HAP-1 (cell line): ENCODE measurements around the gene SMTNL2.
"Not testable (repeated sequence)": the region's sequence is repeated elsewhere in the genome, so short reads cannot be mapped to it uniquely, and the experiment has no call there.

Experiments
- DNase-seq, 2 experiments: peaks; one replicate each; pipeline ENCODE4 v3.0.0-alpha.2; 2016 to 2020; ENCODE audit warnings: low spot score in 2 of 2
- H3K27me3 ChIP-seq: fragments of 250-450 bp; sonication (Bioruptor Pico); 2 replicates; pipeline ENCODE4 v1.5.1; 2020; ENCODE audit warnings: low read depth, mild to moderate bottlenecking, moderate library complexity
- H3K36me3 ChIP-seq: fragments of 250-450 bp; sonication (Bioruptor Pico); replicated peaks from 2 replicates; pipeline ENCODE4 v1.5.1; 2020; ENCODE audit warnings: mild to moderate bottlenecking
- H3K4me1 ChIP-seq: fragments of 250-450 bp; sonication (Bioruptor Pico); 2 replicates; pipeline ENCODE4 v1.5.1; 2020; ENCODE audit warnings: mild to moderate bottlenecking
- H3K4me3 ChIP-seq: fragments of 250-450 bp; sonication (Bioruptor Pico); 2 replicates; pipeline ENCODE4 v1.5.1; 2020; ENCODE audit warnings: mild to moderate bottlenecking, moderate library complexity
- H3K9me3 ChIP-seq: fragments of 250-450 bp; sonication (Bioruptor Pico); 2 replicates; pipeline ENCODE4 v1.5.1; 2020; ENCODE audit warnings: mild to moderate bottlenecking, moderate library complexity
- in situ Hi-C: fragments of 300-500 bp; cut with MboI; formaldehyde crosslinking; loops from 3 replicates; pipeline ENCODE4 v1.14.3; 2020; ENCODE audit warnings: low sequenced_read_pairs, inconsistent platforms, mixed read lengths

The SMTNL2 gene

GRCh38 chr17:4578349-4578748 lies 6.0 kb upstream of the SMTNL2 start:
- in situ Hi-C loops, H3K27me3 ChIP-seq, H3K36me3 ChIP-seq, H3K4me1 ChIP-seq, H3K4me3 ChIP-seq, H3K9me3 ChIP-seq, DNase-seq: not testable (repeated sequence)

- Histone ChIP-seq H3K4me3 (no peak overlapping the region), H3K27me3 (no peaks in the 10 kb centered on the region), H3K4me1 (peaks cover 2% of the 10 kb centered on the region; the same call in 1 of the 2 replicates), H3K36me3 (no peaks in the 10 kb centered on the region), H3K9me3 (no peaks in the 10 kb centered on the region)
- DNase-seq: no peak
- in situ Hi-C loops: no loop called here
Observed at GRCh38 chr17:4579678-4580077, 4.7 kb upstream of the SMTNL2 start.

GRCh38 chr17:4580291-4580690 lies 4.0 kb upstream of the SMTNL2 start:
- Histone ChIP-seq H3K9me3 (no peaks in the 10 kb centered on the region), H3K4me1 (peaks cover 2% of the 10 kb centered on the region; the same call in 1 of the 2 replicates), H3K4me3 (no peak overlapping the region), H3K27me3 (no peaks in the 10 kb centered on the region), H3K36me3 (no peaks in the 10 kb centered on the region)
- no peak for DNase-seq
- in situ Hi-C loops: no loop called here

- H3K36me3 ChIP-seq: no peaks in the 10 kb centered on the region
- H3K27me3 ChIP-seq: no peaks in the 10 kb centered on the region
- in situ Hi-C loops: no loop called here
- no peaks in the 10 kb centered on the region; the same call in 1 of the 2 replicates for H3K4me1 ChIP-seq
- no peak for DNase-seq
- H3K4me3 ChIP-seq: no peak overlapping the region
- H3K9me3 ChIP-seq: no peaks in the 10 kb centered on the region
Observed at GRCh38 chr17:4582101-4582501, 2.2 kb upstream of the SMTNL2 start.

- in situ Hi-C loops: no loop called here
Observed at GRCh38 chr17:4582691-4583090, 1.6 kb upstream of the SMTNL2 start.

GRCh38 chr17:4583206-4583605 lies 1.1 kb upstream of the SMTNL2 start:
- H3K4me3 ChIP-seq: no peak overlapping the region
- in situ Hi-C loops: no loop called here
- no peaks in the 10 kb centered on the region for H3K9me3 ChIP-seq
- DNase-seq: no peak
- no peaks in the 10 kb centered on the region for H3K27me3 ChIP-seq
- no peaks in the 10 kb centered on the region; the same call in 1 of the 2 replicates for H3K4me1 ChIP-seq
- H3K36me3 ChIP-seq: no peaks in the 10 kb centered on the region

More at GRCh38 chr17:4582691-4583090, 1.6 kb upstream of the SMTNL2 start:
- H3K36me3 ChIP-seq: no peaks in the 10 kb centered on the region
- H3K27me3 ChIP-seq: no peaks in the 10 kb centered on the region
- no peaks in the 10 kb centered on the region; the same call in 1 of the 2 replicates for H3K4me1 ChIP-seq
- DNase-seq: no peak
- no peaks in the 10 kb centered on the region for H3K9me3 ChIP-seq
- H3K4me3 ChIP-seq: no peak overlapping the region

- Histone ChIP-seq H3K9me3 (no peaks in the 10 kb centered on the region), H3K27me3 (no peaks in the 10 kb centered on the region), H3K4me3 (peak overlapping the region; percentile 49), H3K4me1 (no peaks in the 10 kb centered on the region; the same call in 1 of the 2 replicates), H3K36me3 (no peaks in the 10 kb centered on the region)
- DNase-seq: peak; percentile 79 to 80
- in situ Hi-C loops: no loop called here
Observed at GRCh38 chr17:4583782-4584100, 588 bp upstream of the SMTNL2 start.

GRCh38 chr17:4584917-4585637 lies 748 bp downstream of the SMTNL2 start:
- no peaks in the 10 kb centered on the region for H3K27me3 ChIP-seq
- in situ Hi-C loops: no loop called here
- H3K4me3 ChIP-seq: peak overlapping the region; percentile 11; the same call in 1 of the 2 replicates
- no peaks in the 10 kb centered on the region for H3K36me3 ChIP-seq
- DNase-seq: no peak
- H3K9me3 ChIP-seq: no peaks in the 10 kb centered on the region
- H3K4me1 ChIP-seq: no peaks in the 10 kb centered on the region; the same call in 1 of the 2 replicates

GRCh38 chr17:4585638-4585994 lies 1.3 kb downstream of the SMTNL2 start:
- Histone ChIP-seq H3K4me1 (no peaks in the 10 kb centered on the region; the same call in 1 of the 2 replicates), H3K4me3 (no peak overlapping the region), H3K9me3 (no peaks in the 10 kb centered on the region), H3K27me3 (no peaks in the 10 kb centered on the region), H3K36me3 (no peaks in the 10 kb centered on the region)
- DNase-seq: no peak
- in situ Hi-C loops: no loop called here

GRCh38 chr17:4586043-4586442 lies 1.7 kb downstream of the SMTNL2 start:
- in situ Hi-C loops: no loop called here
- no peaks in the 10 kb centered on the region for H3K9me3 ChIP-seq
- no peak overlapping the region for H3K4me3 ChIP-seq
- no peaks in the 10 kb centered on the region for H3K27me3 ChIP-seq
- H3K36me3 ChIP-seq: no peaks in the 10 kb centered on the region
- no peaks in the 10 kb centered on the region; the same call in 1 of the 2 replicates for H3K4me1 ChIP-seq
- no peak for DNase-seq

GRCh38 chr17:4587195-4587594 lies 2.9 kb downstream of the SMTNL2 start:
- Histone ChIP-seq H3K4me3 (no peak overlapping the region), H3K9me3 (no peaks in the 10 kb centered on the region), H3K36me3 (no peaks in the 10 kb centered on the region), H3K27me3 (no peaks in the 10 kb centered on the region), H3K4me1 (no peaks in the 10 kb centered on the region; the same call in 1 of the 2 replicates)
- in situ Hi-C loops: no loop called here
- no peak for DNase-seq

- DNase-seq: no peak
- in situ Hi-C loops: no loop called here
- Histone ChIP-seq H3K4me3 (no peak overlapping the region), H3K9me3 (no peaks in the 10 kb centered on the region), H3K27me3 (no peaks in the 10 kb centered on the region), H3K36me3 (no peaks in the 10 kb centered on the region), H3K4me1 (no peaks in the 10 kb centered on the region; the same call in 1 of the 2 replicates)
Observed at GRCh38 chr17:4587803-4588202, 3.5 kb downstream of the SMTNL2 start.

GRCh38 chr17:4588391-4588790 lies 4.1 kb downstream of the SMTNL2 start:
- in situ Hi-C loops: no loop called here
- DNase-seq: no peak
- Histone ChIP-seq H3K4me3 (no peak overlapping the region), H3K36me3 (no peaks in the 10 kb centered on the region), H3K27me3 (no peaks in the 10 kb centered on the region), H3K9me3 (no peaks in the 10 kb centered on the region), H3K4me1 (no peaks in the 10 kb centered on the region; the same call in 1 of the 2 replicates)

- in situ Hi-C loops: no loop called here
- Histone ChIP-seq H3K27me3 (no peaks in the 10 kb centered on the region), H3K4me3 (no peak overlapping the region), H3K4me1 (no peaks in the 10 kb centered on the region), H3K36me3 (no peaks in the 10 kb centered on the region), H3K9me3 (no peaks in the 10 kb centered on the region)
- DNase-seq: no peak
Observed at GRCh38 chr17:4588898-4589625, 4.7 kb downstream of the SMTNL2 start.
